Neuronal stem cell (in vitro differentiated cells): ENCODE data around the gene BUD31.

Experiments used
- DNase-seq: peaks from one replicate; pipeline ENCODE4 v3.0.0-alpha.2; 2013; ENCODE audit warnings: low spot score
- H2AFZ ChIP-seq: one replicate; pipeline ENCODE4 v1.6.1; 2013; ENCODE audit warnings: mild to moderate bottlenecking, low read length, inconsistent platforms
- H2AK5ac ChIP-seq: 2 replicates; pipeline ENCODE4 v1.6.1; 2013; ENCODE audit warnings: low read depth, mild to moderate bottlenecking, inconsistent platforms, low read length, moderate library complexity, mixed read lengths
- H2BK120ac ChIP-seq: 2 replicates; pipeline ENCODE4 v1.6.1; 2013; ENCODE audit warnings: low read depth, mild to moderate bottlenecking, inconsistent platforms, low read length, moderate library complexity, mixed read lengths
- H2BK12ac ChIP-seq: one replicate; pipeline ENCODE4 v1.6.1; 2013; ENCODE audit warnings: low read length, inconsistent platforms
- H2BK15ac ChIP-seq: 2 replicates; pipeline ENCODE4 v1.6.1; 2013; ENCODE audit warnings: mild to moderate bottlenecking, low read length, inconsistent platforms, mixed read lengths
- H2BK5ac ChIP-seq: one replicate; pipeline ENCODE4 v1.6.1; 2013; ENCODE audit warnings: inconsistent platforms, mild to moderate bottlenecking, low read length, moderate library complexity
- H3K14ac ChIP-seq: one replicate; pipeline ENCODE4 v1.6.1; 2013; ENCODE audit warnings: low read length, inconsistent platforms
- H3K18ac ChIP-seq: 2 replicates; pipeline ENCODE4 v1.6.1; 2013; ENCODE audit warnings: low read length, inconsistent platforms
- H3K23ac ChIP-seq: 2 replicates; pipeline ENCODE4 v1.6.1; 2013; ENCODE audit warnings: low read depth, mild to moderate bottlenecking, mixed read lengths, low read length, inconsistent platforms; ENCODE audit not compliant: poor library complexity
- H3K27ac ChIP-seq: replicated peaks from 3 replicates; pipeline ENCODE4 v1.5.1; 2013; ENCODE audit warnings: low read length, inconsistent platforms
- H3K27me3 ChIP-seq, 3 experiments: 2 replicates each; pipeline ENCODE4 v1.6.1; 2013; ENCODE audit warnings: low read length in 3 of 3, mild to moderate bottlenecking in 2 of 3, inconsistent platforms in 1 of 3, low read depth in 1 of 3, mixed read lengths in 1 of 3, moderate library complexity in 1 of 3; ENCODE audit not compliant: control insufficient read depth in 3 of 3, insufficient read depth in 3 of 3
- H3K36me3 ChIP-seq, 2 donors: replicated peaks in 1 of 2; 2 replicates each; pipeline ENCODE4 v1.6.1; 2013; ENCODE audit warnings: low read length in 2 of 2; ENCODE audit not compliant: control insufficient read depth in 2 of 2, insufficient read depth in 2 of 2
- H3K4ac ChIP-seq: 2 replicates; pipeline ENCODE4 v1.6.1; 2013; ENCODE audit warnings: inconsistent platforms, mild to moderate bottlenecking, low read length, moderate library complexity
- H3K4me1 ChIP-seq, 2 donors: 1 replicate in 1 of 2; 2 replicates in 1 of 2; pipeline ENCODE4 v1.6.1; 2013; ENCODE audit warnings: low read length in 2 of 2, low read depth in 1 of 2; ENCODE audit not compliant: control insufficient read depth in 2 of 2, insufficient read depth in 1 of 2
- H3K4me2 ChIP-seq: one replicate; pipeline ENCODE4 v1.6.1; 2013; ENCODE audit warnings: mild to moderate bottlenecking, low read length, inconsistent platforms; ENCODE audit not compliant: insufficient read depth, poor library complexity, severe bottlenecking
- H3K4me3 ChIP-seq, 2 donors: 2 replicates each; pipeline ENCODE4 v1.5.1; 2013; ENCODE audit warnings: low read length in 2 of 2, mild to moderate bottlenecking in 2 of 2, inconsistent platforms in 1 of 2, moderate library complexity in 1 of 2
- H3K79me1 ChIP-seq: one replicate; pipeline ENCODE4 v1.6.1; 2013; ENCODE audit warnings: low read depth, mild to moderate bottlenecking, inconsistent platforms, low read length, moderate library complexity
- H3K9ac ChIP-seq: one replicate; pipeline ENCODE4 v1.6.1; 2013; ENCODE audit warnings: mild to moderate bottlenecking, low read depth, low read length, inconsistent platforms; ENCODE audit not compliant: poor library complexity
- H3K9me3 ChIP-seq, 2 donors: replicated peaks in 1 of 2; 2 replicates each; pipeline versions ENCODE3 to v1.6.1; 2013; ENCODE audit warnings: low read length in 2 of 2, mild to moderate bottlenecking in 2 of 2, inconsistent platforms in 1 of 2, low read depth in 1 of 2, mixed read lengths in 1 of 2, moderate library complexity in 1 of 2; ENCODE audit not compliant: control insufficient read depth in 2 of 2, insufficient read depth in 1 of 2
- H4K8ac ChIP-seq: one replicate; pipeline ENCODE4 v1.6.1; 2013; ENCODE audit warnings: low read depth, mild to moderate bottlenecking, inconsistent platforms, low read length, moderate library complexity
- H4K91ac ChIP-seq: one replicate; pipeline ENCODE4 v1.6.1; 2013; ENCODE audit warnings: low read length, low read depth, mild to moderate bottlenecking, inconsistent platforms; ENCODE audit not compliant: poor library complexity
- WGBS, 2 donors: extraction: QIAGEN DNeasy Blood & Tissue Kit; methylation state at CpG; one replicate each; pipeline ENCODE4 v1.1.7; 2013; ENCODE audit warnings: missing lambda C conversion rate in 2 of 2, mixed read lengths in 1 of 2; ENCODE audit not compliant: insufficient read length in 2 of 2, insufficient replicate concordance in 1 of 2; ENCODE audit errors: extremely low coverage in 2 of 2; 5-methylcytosine and 5-hydroxymethylcytosine counted together

The BUD31 gene

DNA sequence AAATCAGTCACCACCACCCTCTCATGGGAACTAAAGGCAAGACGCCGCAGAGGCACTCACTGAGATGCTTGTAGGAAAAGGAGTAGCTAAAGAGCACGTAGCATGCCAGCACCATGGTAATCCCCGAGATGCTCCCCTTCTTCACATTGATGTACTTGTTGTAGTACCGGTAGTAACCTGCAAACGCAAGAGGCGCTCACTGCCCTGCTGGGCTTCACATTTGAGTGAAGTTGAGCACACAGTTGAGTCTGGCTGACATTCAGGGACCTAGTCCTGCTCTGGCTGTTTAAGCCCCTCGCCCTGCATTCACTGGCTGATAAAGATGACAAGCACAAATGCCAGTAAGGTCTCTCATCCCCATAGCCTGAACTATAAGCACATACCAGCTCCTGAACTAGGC is 50.3 kb downstream of the BUD31 start:
- H3K27me3 ChIP-seq, result no peaks in the 10 kb centered on the region
- H3K4ac ChIP-seq, result no peak overlapping the region
- H3K9ac ChIP-seq, result no peak overlapping the region
- no CpG with 5 or more reads among the region's 8 CpGs for WGBS, 2 donors
- no peak overlapping the region for H4K8ac ChIP-seq
- H3K14ac ChIP-seq, result no peak overlapping the region
- H3K18ac ChIP-seq, result no peak overlapping the region
- peaks cover 0 to 5% of the 10 kb centered on the region in 2 donors for H3K9me3 ChIP-seq
- no peak overlapping the region for H3K23ac ChIP-seq
- H3K36me3 ChIP-seq, result peaks cover 52 to 87% of the 10 kb centered on the region in 2 donors
- no peak overlapping the region for H3K4me3 ChIP-seq
- no peak overlapping the region for H3K27ac ChIP-seq
- no peaks in the 10 kb centered on the region for H3K4me1 ChIP-seq
- no peak overlapping the region for H2BK15ac ChIP-seq
- H3K79me1 ChIP-seq, result peaks cover 12% of the 10 kb centered on the region
- no peak overlapping the region for H2BK120ac ChIP-seq
- H4K91ac ChIP-seq, result no peak overlapping the region
- H2BK5ac ChIP-seq, result no peak overlapping the region
- DNase-seq, result no peak
- no peak overlapping the region for H2AFZ ChIP-seq
- H2BK12ac ChIP-seq, result no peak overlapping the region
- H3K4me2 ChIP-seq, result no peak overlapping the region
- H2AK5ac ChIP-seq, result no peak overlapping the region

DNA sequence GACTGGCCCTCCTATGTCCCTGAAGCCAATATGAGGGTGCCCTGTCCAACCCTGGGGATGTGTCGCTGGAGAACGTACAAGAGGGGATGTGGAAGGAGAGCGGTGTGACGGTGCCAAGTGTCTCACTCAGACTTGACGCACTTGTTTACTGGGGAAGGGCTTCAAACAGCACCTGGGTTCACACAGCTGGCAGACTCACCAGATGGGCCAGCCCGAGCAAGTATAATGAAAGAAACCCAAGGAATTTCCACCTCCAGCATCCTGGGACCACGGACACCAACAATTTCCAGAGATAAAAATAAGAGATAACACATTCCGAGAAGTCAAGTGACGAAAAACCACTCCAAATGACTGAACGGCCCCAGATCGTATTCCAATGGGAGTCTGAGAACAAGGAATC is 51.9 kb downstream of the BUD31 start:
- Histone ChIP-seq H3K9me3 (peaks cover 0 to 5% of the 10 kb centered on the region in 2 donors), H4K8ac (no peak overlapping the region), H3K23ac (no peak overlapping the region), H3K14ac (no peak overlapping the region), H2BK15ac (no peak overlapping the region), H2BK12ac (no peak overlapping the region), H3K79me1 (peaks cover 14% of the 10 kb centered on the region), H2AK5ac (no peak overlapping the region), H3K9ac (no peak overlapping the region), H3K4me3 (no peak overlapping the region), H3K4ac (no peak overlapping the region), H3K4me2 (no peak overlapping the region), H4K91ac (no peak overlapping the region), H3K18ac (no peak overlapping the region), H2AFZ (no peak overlapping the region), H3K4me1 (peaks cover 0 to 1% of the 10 kb centered on the region in 2 donors), H2BK5ac (no peak overlapping the region), H2BK120ac (no peak overlapping the region), H3K27me3 (no peaks in the 10 kb centered on the region), H3K27ac (no peak overlapping the region), H3K36me3 (peaks cover 44 to 73% of the 10 kb centered on the region in 2 donors)
- DNase-seq, result no peak
- WGBS, 2 donors, result no CpG with 5 or more reads among the region's 11 CpGs

DNA sequence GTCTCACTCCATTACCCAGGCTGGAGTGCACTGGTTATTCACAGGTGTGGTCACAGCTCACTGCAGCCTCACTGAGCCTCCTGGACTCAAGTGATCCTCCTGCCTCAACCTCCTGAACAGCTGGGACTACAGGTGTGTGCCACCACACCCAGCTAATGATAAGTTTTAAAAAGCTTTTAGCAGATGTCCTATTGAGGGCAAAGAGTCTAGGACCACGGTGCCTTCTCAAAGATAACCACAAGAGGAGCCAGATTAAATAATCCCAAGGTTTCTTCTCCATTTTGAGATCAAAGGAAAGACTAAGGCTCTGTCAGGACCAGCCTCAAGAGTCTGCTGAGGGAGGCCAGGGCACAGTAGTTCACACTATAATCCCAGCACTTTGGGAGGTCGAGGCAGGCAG is 52.5 kb downstream of the BUD31 start:
- Histone ChIP-seq H3K9ac (no peak overlapping the region), H3K4ac (no peak overlapping the region), H3K36me3 (peaks cover 40 to 67% of the 10 kb centered on the region in 2 donors), H4K8ac (no peak overlapping the region), H3K27me3 (no peaks in the 10 kb centered on the region), H3K27ac (no peak overlapping the region), H2BK12ac (no peak overlapping the region), H3K4me2 (no peak overlapping the region), H3K23ac (no peak overlapping the region), H3K79me1 (peaks cover 16% of the 10 kb centered on the region), H3K18ac (no peak overlapping the region), H3K9me3 (peaks cover 0 to 5% of the 10 kb centered on the region in 2 donors), H2AFZ (no peak overlapping the region), H2BK15ac (no peak overlapping the region), H2BK5ac (no peak overlapping the region), H4K91ac (no peak overlapping the region), H2BK120ac (no peak overlapping the region), H3K4me3 (no peak overlapping the region), H3K14ac (no peak overlapping the region), H2AK5ac (no peak overlapping the region), H3K4me1 (peaks cover 0 to 1% of the 10 kb centered on the region in 2 donors)
- WGBS, 2 donors, result no CpG with 5 or more reads among the region's 2 CpGs
- no peak for DNase-seq

DNA sequence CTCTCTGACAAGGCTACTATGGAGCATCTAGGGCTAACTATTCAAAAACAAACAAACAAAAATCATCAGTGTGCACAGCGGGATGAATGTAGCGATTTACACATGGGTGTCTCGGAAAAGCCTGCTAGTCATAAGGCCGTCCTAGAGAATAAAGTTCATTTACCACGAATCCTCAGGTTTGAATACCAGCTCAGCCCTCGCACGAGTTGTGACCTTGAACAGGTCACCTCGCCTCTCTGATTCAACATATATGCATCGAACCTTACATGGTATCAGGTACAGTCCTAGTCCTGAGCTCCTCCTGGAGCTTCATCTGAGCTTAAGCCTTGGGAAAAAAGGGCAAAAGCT is 56.6 kb downstream of the BUD31 start:
- Histone ChIP-seq H3K23ac (no peak overlapping the region), H2AK5ac (no peak overlapping the region), H3K27me3 (peaks cover 0 to 3% (median 0%) of the 10 kb centered on the region in 3 experiments), H3K79me1 (peaks cover 9% of the 10 kb centered on the region), H4K8ac (peak overlapping the region; percentile 77), H3K4me3 (peak overlapping the region; percentile 86 to 97), H3K9me3 (peaks cover 0 to 2% of the 10 kb centered on the region in 2 donors), H3K4me2 (peak overlapping the region; percentile 86), H3K36me3 (peaks cover 12 to 25% of the 10 kb centered on the region in 2 donors), H2BK15ac (no peak overlapping the region), H2BK12ac (no peak overlapping the region), H2BK5ac (no peak overlapping the region), H3K4me1 (peaks cover 0 to 1% of the 10 kb centered on the region in 2 donors), H3K14ac (no peak overlapping the region), H3K18ac (peak overlapping the region; percentile 97), H2BK120ac (no peak overlapping the region), H3K9ac (peak overlapping the region; percentile 96), H2AFZ (peak overlapping the region; percentile 93), H4K91ac (no peak overlapping the region), H3K27ac (no peak overlapping the region), H3K4ac (no peak overlapping the region)
- DNase-seq, result no peak
- no CpG with 5 or more reads among the region's 9 CpGs for WGBS, 2 donors
